ENCODE measurements around the gene ZNF18. TPM values are rescaled to one million over a fixed set of nuclear protein-coding genes. Genes with fewer than 3 reads are reported as not detected.
A peak's percentile ranks its signal among the peaks of the same experiment; 100 is the strongest.

The ZNF18 gene
- total and polyA plus RNA-seq, 2 of the 4 experiments (the other 2 are of a cell fraction) = 4.5 to 11.7 TPM

DNA sequence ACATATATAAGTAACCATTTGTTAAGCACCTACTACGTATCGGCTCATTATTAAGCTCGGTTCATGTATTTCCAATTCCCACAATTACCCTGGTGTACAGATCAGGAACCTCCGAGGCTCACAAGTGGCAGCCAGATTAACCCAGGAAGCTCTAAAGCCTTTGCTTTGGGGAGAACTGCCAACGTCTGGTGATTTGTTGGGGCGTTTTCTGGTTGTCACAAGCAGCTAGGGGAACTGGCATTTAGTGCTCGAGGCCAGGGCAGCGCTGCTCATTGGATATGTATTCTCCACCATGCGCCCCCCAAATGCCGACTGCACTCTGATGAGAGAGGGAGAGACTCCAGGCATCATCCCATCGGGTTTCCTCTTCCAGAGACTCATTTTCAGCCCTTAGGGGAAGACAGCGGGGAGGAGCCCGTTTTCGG is 541 bp downstream of the ZNF18 start:
- Histone ChIP-seq H4K20me1 (ENCODE audit: insufficient read depth, low read length) (no peaks in the 10 kb centered on the region), H2BK120ac (ENCODE audit: low read depth, low read length) (peak overlapping the region; percentile 32; the same call in 1 of the 2 replicates), H3K79me1 (ENCODE audit: low read depth in 1 of 2, low read length in 2 of 2) (peaks cover 0 to 10% of the 10 kb centered on the region in 2 experiments; a peak in 3 of 4 replicates), H4K5ac (ENCODE audit: low read depth, low read length) (peak overlapping the region; percentile 77), H3K4me1 (ENCODE audit: control insufficient read depth, insufficient read depth, low read length) (no peaks in the 10 kb centered on the region), H3K36me3 (ENCODE audit: control insufficient read depth, insufficient read depth, low read length) (peaks cover 6% of the 10 kb centered on the region; the same call in 1 of the 2 replicates), H3K9me3 (ENCODE audit: control insufficient read depth, insufficient read depth, low read length) (no peaks in the 10 kb centered on the region), H3K18ac (ENCODE audit: low read depth, low read length) (peak overlapping the region; percentile 4; the same call in 1 of the 2 replicates), H3K4me2 (ENCODE audit: low read depth, low read length) (peak overlapping the region; percentile 83), H2AK9ac (replicated peaks; ENCODE audit: low read depth, low read length, poor library complexity) (peak overlapping the region; percentile 91), H4K8ac (ENCODE audit: low read depth in 2 of 2, low read length in 2 of 2) (peak overlapping the region; percentile 58 to 65), H3K9ac (ENCODE audit: low read depth, low read length) (peak overlapping the region; percentile 67), H3K23ac (ENCODE audit: low read depth, low read length) (peak overlapping the region; percentile 58), H3K27ac (ENCODE audit: insufficient read depth, low read length) (peak overlapping the region; percentile 72), H2BK15ac (ENCODE audit: low read depth, low read length) (no peak overlapping the region), H2BK5ac (ENCODE audit: low read depth, low read length, poor library complexity, severe bottlenecking) (peak overlapping the region; percentile 69), H3K56ac (ENCODE audit: extremely low read depth, insufficient read depth, low read length) (peak overlapping the region; percentile 63), H2AFZ (replicated peaks; ENCODE audit: low read length, poor library complexity) (peak overlapping the region; percentile 97), H4K91ac (ENCODE audit: insufficient read depth, low read depth, low read length) (peak overlapping the region; percentile 59), H2BK20ac (ENCODE audit: low read depth, low read length) (no peak overlapping the region), H2AK5ac (ENCODE audit: low read depth, low read length) (peak overlapping the region; percentile 22; the same call in 1 of the 2 replicates), H3K4me3 (ENCODE audit: insufficient read depth, low read depth, low read length) (peak overlapping the region; percentile 57), H3K4ac (ENCODE audit: low read depth, low read length) (peak overlapping the region; percentile 42), H3K27me3 (ENCODE audit: control insufficient read depth, insufficient read depth, low read length) (no peaks in the 10 kb centered on the region), H3K14ac (replicated peaks; ENCODE audit: low read depth, low read length) (peak overlapping the region; percentile 92), H3K9me1 (ENCODE audit: insufficient read depth, low read length) (0 out of 2 replicates have a peak, but pooled peaks cover 5% of the 10 kb centered on the region)
- dilution Hi-C loops (cut with HindIII; ENCODE audit: low sequenced_read_pairs, unreplicated experiment) (no loop called here), intact Hi-C loops (cut with micrococcal nuclease) (loop anchor here (5.0 to 10.0 kb wide), 2 partner anchors 1006 to 1272 kb away; no protein-coding TSS in a partner anchor), in situ Hi-C loops (cut with MboI; ENCODE audit: low sequenced_read_pairs) (loop anchor here (10.0 to 25.0 kb wide), 3 partner anchors 1008 to 1334 kb away; partner anchors contain the start of genes MYH3 and TMEM220)
- ChIA-PET POLR2A (ENCODE audit: unreplicated experiment) (interaction anchor here (0.5 to 1.5 kb wide), 4 partner anchors 10 to 106 kb away, joined by 3 to 12 read pairs (median 4); no protein-coding TSS in a partner anchor), CTCF (interaction anchor here (1.5 kb wide), 1 partner anchor 10 kb away, joined by 5 read pairs; no protein-coding TSS in a partner anchor)
- no peak for TF ChIP-seq CEBPB (IDR thresholded peaks at IDR 0.05; ENCODE audit: low read depth, low read length)
- TF ChIP-seq, protein P1, sequence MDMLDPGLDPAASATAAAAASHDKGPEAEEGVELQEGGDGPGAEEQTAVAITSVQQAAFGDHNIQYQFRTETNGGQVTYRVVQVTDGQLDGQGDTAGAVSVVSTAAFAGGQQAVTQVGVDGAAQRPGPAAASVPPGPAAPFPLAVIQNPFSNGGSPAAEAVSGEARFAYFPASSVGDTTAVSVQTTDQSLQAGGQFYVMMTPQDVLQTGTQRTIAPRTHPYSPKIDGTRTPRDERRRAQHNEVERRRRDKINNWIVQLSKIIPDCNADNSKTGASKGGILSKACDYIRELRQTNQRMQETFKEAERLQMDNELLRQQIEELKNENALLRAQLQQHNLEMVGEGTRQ (IDR thresholded peaks at IDR 0.05; ENCODE audit: low read depth, low read length) = no peak
- no TSS peak for BruUV-seq (replicated peaks)
- ATAC-seq (ENCODE audit: low read depth) (no peak), DNase-seq (peak; percentile 28)
- WGBS, 2 experiments (ENCODE audit: extremely low coverage in 2 of 2, insufficient read length in 1 of 2) = 0% methylated on average over 2 of the region's 14 CpGs; no CpG with 5 or more reads in 1 of the 2 experiments

Data from IMR-90 (cell line).